ENCODE measurements around the gene NSDHL.
"Not testable (repeated sequence)": the region's sequence is repeated elsewhere in the genome, so short reads cannot be mapped to it uniquely, and the experiment has no call there.

NSDHL gene

GRCh38 chrX:152895724-152896420 is 65.0 kb downstream of the NSDHL start:
- DNase-seq = no peak

GRCh38 chrX:152896450-152896849 is 65.6 kb downstream of the NSDHL start:
- no peak for DNase-seq

GRCh38 chrX:152897222-152898131 is 66.6 kb downstream of the NSDHL start, which contains the start of gene ZNF185:
Gene ZNF185 (plus strand): TSS chrX:152898067. CDS start chrX:152914490, 16,423 bp downstream.
- DNase-seq = peak; percentile 30

- DNase-seq = no peak
Observed at GRCh38 chrX:152898442-152898841, 67.6 kb downstream of the NSDHL start.

GRCh38 chrX:152899111-152899873 is 68.4 kb downstream of the NSDHL start:
- no peak for DNase-seq

GRCh38 chrX:152899874-152900719 is 69.2 kb downstream of the NSDHL start:
- DNase-seq = no peak

- DNase-seq = no peak
Observed at GRCh38 chrX:152900937-152901445, 70.1 kb downstream of the NSDHL start.

- no peak for DNase-seq
Observed at GRCh38 chrX:152901816-152902501, 71.1 kb downstream of the NSDHL start.

GRCh38 chrX:152902502-152902820 is 71.6 kb downstream of the NSDHL start:
- no peak for DNase-seq

- no peak for DNase-seq
Observed at GRCh38 chrX:152903589-152903988, 72.7 kb downstream of the NSDHL start.

- peak; percentile 1 for DNase-seq
Observed at GRCh38 chrX:152904151-152905080, 73.6 kb downstream of the NSDHL start.

GRCh38 chrX:152905081-152905420 is 74.2 kb downstream of the NSDHL start:
- DNase-seq = no peak

GRCh38 chrX:152907084-152907651 is 76.3 kb downstream of the NSDHL start:
- DNase-seq = no peak

- no peak for DNase-seq
Observed at GRCh38 chrX:152908486-152908885, 77.6 kb downstream of the NSDHL start.

GRCh38 chrX:152910018-152910417 is 79.2 kb downstream of the NSDHL start:
- not testable (repeated sequence) for DNase-seq

GRCh38 chrX:152912106-152912505 is 81.2 kb downstream of the NSDHL start:
- no peak for DNase-seq

GRCh38 chrX:152912641-152913040 is 81.8 kb downstream of the NSDHL start:
- no peak for DNase-seq

- no peak for DNase-seq
Observed at GRCh38 chrX:152913346-152913745, 82.5 kb downstream of the NSDHL start.

- DNase-seq = no peak
Observed at GRCh38 chrX:152913910-152914309, 83.0 kb downstream of the NSDHL start.
